ENCODE measurements around the gene CHRNB4.

- TF ChIP-seq CTCF (IDR thresholded peaks at IDR 0.05) (no peak), POLR2A (IDR thresholded peaks at IDR 0.05) (no peak)
Measured at GRCh38 chr15:78626381-78626995, 14.5 kb downstream of the CHRNB4 start.

Measured in right lobe of liver (tissue), 4 donors.